HG03175 (cell line): Measurements from ENCODE around the gene C19orf25.
"Not testable (repeated sequence)": the region's sequence is repeated elsewhere in the genome, so short reads cannot be mapped to it uniquely, and the experiment has no call there.

ENCODE experiments used
- ATAC-seq: cut with Tn5 transposase; IDR thresholded peaks from one replicate; pipeline ENCODE4 v1.9.1; 2021; ENCODE audit warnings: mild to moderate bottlenecking, moderate library complexity; ENCODE audit not compliant: unreplicated experiment

Gene C19orf25

DNA sequence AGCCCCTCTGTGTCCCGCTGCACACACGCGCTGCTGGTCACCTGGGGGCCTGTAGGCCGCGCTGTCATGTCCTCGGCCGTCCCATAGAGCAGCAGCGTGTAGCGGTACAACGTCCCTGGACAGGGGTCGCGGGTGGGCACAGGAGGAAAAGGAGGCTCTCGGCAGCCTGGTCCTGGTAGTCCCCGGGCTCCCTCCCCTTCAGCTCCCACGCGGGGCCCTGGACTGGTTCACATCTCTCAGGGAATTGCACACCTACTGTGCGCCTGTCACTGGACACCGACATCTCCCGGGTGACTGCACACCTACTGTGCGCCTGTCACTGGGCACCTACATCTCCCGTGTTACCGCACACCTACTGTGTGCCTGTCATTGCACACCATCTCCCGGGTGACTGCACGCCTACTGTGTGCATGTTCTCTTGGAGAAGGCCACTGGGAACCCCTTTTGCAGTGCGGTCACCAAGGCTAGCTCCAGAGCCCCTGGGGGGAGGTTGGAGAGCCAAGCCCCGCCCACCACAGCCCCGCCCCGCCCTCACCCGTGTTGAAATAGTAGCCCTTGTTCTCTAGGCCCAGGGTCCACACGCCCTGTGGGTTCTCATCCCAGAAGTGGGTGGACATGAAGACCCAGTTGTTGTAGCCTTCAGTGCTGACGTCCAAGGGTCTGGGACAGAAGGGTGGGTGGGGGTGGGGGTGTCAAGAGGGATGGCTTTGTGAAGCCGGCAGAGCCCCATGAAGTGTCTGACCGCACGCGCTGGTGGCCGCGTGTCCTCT is 3.5 kb upstream of the C19orf25 start:
- ATAC-seq: no peak

DNA sequence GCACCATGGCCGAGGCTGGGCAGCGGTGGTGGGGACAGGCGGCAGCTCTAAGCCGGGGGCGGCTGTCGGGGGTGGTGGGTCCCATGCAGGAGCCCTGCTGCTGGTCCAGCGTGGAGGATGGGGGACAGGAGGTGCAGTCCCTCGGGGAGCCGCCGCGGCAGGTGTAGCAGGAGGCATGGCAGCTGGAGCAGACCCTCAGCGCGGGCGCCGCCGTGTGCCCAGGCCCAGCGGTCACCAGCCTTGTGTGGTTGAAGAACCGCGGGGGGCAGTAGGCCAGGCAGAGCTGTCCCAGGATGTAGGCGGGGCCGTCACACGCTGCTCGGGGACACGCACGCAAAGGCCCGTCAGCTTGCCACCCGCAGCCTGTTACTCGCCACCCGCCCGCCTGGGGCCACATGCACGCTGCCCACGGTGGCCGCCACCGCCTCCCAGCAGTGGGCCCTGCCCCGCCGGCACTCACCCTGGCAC is 2.9 kb upstream of the C19orf25 start:
- no peak for ATAC-seq

DNA sequence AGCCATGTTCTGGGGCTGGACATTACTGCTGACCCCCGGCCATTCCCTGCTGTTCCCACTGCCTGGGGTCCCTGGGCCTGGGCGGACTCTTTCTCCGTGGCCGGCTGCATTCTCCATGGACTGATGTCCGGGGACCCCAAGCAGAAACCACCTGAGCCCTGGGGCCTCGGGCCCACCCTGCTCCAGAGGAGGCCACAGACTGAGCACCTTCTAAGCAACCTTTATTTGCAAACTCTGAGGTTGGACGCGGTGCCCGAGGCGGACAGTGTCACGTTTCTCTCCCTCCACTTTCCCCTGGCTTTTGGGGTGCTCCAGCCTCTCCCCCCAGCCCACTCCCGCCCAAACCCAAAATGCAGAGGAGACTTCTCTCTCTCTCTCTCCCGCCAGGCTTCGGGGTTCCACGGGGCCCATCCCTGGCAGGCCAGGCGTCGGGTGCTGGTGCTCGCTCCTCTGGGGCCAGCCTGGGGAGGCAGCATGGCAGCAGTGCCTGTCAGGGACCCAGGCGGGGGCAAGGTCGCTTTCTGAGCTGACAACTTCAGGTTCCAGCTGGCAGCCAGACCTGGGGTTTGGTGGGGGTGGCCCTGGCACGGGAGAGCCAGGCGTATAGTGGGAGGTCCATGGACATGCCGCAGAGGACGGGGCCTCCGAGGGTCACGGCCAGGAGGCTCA is 2.3 kb upstream of the C19orf25 start:
- ATAC-seq: no peak

DNA sequence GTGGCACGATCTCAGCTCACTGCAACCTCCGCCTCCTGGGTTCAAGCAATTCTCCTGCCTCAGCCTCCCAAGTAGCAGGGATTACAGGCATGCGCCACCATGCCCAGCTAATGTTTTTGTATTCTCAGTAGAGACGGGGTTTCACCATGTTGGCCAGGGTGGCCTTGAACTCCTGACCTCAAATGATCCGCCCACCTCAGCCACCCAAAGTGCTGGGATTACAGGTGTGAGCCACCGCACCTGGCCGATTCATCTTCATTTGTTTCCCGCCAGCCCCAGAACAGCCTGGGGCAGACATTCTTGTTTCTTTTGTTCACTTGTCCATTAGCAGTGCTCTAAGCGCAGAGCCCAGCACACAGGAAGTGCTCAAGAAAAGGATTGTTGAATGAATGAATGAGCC is 2.0 kb downstream of the C19orf25 start:
- not testable (repeated sequence) for ATAC-seq

DNA sequence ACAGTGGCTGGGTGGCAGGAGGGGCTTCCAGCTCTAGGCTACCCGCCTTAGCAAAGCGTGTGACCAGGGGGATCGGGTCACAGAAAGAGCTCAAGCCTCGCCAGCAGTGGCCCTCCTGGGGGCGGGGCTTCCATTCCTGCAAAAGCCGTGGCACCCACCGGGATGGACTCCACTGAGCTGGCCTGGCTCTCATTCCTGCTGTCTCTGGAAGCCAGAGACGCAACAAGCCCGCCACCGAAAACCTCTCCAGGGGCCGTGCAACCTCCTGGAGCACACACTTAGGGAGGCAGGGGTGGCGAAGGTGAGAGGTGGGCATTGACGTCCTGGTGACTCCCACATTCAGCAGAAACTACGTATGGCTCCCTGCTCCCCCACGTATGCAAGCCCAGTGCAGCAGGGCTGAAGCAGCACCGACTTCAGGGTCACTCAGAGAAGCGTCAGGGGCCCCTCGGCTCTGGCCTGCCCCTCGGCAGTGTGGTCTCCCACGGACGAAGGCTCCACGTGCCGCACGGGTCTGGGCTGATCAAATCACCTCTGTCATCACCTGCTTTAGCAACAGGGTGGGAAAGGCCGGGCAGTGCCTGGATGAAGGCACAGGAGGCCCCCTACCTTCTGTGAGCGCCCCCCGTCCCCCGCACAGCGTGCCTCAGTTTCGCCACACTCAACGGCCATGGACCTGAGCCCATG is 3.1 kb downstream of the C19orf25 start:
- ATAC-seq: no peak

DNA sequence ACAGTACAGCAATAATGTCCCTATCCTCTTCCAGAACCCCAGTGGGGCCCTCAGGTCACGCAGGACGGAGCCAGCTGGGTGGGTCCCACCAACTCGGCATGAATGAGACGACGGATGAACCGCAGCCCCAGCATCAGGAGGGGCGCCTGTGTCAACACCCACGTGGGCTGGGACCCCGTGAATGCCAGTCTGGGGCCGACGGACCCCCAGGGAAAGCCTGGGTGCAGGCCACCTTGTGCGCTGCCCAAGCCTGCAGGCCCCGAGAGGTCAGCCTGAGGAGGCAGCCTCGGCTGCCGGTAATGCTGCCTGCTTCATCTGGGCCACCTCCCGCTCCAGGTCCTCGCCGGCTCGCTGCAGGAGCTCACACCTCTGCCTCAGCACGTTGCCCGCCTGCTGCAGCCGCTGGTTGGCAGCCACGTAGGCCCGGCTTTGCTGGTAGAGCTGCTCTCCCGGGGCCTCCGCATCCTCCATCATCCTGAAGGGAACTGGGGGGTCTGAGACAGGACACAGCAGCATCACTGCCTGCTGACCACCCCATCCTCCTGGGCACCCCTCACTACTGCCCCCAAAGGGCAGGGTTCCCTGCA is 4.2 kb downstream of the C19orf25 start:
- no peak for ATAC-seq

DNA sequence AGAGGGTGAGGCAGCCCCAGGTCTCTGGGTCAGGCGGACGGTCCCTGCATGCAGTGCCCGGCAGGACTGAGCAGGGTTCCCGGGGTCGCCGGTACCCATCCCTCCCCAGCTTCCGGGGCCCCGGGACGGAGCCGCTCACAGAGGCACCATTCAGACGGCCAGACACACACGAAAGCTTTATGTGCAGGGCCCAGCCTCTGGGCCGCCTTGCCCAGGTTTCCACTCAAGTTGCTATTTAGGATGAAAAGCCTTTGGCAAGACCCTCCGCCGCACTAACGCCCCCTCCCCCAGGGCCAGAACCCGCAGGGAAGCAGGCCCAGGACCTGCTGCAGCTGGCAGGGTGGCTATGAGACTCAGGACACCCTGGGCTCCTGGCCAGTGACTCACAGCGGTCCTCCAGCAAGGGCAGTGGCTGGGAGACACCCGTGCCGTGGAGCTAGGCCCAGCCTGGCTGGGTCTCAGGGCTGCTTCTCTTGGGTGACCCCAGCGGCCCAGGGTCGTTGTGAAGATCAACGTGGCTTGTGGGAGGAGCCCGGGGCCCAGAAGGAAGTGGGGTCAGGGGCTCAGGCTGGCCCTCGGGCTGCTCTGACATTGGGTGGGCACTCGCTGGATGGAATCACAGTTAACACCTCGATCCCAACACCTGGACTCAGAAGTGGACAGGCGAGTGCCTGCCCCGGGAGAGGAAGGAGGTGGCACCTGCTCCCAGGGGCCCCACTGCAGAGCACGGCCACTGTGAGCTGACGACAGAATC is 4.8 kb downstream of the C19orf25 start:
- no peak for ATAC-seq

DNA sequence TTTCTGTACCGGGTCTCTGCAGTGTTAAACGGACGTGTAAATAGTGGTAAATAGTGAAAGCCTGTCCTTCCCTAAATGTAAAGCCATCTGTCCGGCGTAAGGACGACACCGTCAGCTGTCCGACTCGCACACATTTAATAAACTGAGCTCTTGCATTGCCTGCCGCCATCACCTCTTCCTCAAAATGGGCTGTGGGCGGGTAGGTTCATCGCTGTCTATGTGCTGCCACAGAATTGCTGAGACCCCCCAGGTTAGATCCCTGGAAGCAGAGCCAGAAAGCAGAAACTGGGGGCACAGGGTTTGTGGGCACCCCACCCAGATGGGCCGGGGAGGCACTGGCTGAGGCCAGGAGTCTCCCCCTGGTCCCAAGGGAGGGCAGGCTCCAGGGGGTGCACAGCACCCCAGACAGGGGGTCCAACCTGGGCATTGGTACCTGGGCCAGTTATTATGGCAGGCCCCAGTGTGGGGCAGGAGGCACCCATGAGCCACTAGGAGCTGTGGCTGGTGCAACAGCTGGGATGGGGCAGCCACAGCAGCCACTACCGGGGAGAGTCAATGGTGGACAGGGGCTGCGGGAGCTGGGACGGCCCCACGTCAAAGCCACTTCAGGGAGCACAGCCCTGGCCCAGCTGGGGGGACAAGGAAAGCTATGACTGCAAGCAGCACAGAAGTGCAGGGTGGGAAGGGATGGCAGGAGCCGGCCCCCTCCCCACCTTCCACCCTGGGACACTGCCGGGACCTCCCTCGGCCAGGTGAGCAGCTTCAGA is 5.7 kb downstream of the C19orf25 start:
- ATAC-seq: no peak

DNA sequence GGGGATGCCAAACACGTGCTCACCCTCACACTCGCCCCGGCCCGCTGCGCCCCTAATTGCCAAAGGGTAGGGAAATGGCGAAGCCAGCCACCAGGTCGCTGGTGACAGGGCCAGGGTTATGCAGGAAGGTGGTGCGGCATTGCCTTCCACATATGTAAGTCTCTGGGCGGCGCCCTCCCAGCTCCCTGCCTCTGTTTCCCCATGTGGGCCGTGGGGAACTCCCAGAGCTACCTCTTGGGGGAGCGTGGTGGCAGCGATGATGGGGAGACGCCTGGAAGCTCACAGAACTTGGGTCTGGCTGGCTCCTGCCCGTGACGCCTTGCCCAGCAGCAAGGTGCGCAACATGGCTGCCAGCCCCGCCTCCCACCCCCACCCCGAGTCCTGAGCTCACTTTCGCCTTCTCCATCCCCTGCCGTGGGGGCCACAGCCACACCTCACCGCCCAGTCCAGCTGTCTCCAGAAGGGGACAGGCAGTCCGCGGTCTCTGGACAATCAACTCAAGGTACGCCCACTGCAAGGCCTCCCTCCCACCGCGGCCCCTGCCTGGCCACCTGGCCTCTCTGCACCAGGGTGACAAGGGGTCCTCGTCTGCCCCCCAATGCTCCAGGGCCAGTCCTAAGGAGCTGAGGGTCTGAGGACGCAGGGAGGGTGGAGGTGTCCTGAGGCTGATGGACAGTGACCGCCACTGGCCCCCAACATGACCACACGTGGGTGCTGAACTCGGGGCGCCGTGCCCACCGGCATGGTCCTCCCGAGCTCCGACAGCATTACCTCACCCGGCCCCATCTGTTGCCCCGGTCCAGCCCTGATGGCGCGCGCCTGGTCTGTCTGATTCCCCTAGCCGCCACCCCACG is 6.6 kb downstream of the C19orf25 start:
- no peak for ATAC-seq

DNA sequence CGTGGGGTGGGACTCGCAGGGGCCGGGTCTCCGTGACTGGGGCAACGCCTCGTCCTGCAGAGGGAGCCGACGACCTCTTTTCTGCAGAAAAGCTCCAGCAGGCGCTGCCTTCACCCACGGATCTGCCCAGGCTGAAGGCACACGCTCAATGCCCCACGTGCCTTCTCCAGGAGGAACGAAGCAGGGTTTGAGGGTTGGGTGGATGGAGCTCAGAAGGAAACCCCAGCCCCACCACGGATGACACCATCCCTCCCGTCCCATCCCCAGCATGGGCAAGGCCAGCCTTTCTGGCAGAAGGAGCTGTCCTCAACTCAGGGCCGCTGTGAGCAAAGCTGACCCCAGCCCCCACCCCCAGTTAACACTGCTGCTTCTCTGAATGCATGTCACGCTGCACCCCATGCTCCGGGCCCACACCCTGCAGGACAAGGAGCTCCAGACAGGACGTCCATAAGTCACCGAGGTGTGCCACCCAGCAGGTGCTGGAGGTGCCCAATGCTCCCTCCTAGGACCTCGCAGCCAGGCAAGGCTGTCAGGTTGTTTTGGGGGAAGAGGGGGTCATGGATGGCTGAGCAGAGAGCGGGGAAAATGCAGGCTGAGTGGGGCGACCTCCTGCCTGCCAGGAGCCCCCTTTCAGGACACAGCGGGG is 7.4 kb downstream of the C19orf25 start:
- ATAC-seq: no peak

DNA sequence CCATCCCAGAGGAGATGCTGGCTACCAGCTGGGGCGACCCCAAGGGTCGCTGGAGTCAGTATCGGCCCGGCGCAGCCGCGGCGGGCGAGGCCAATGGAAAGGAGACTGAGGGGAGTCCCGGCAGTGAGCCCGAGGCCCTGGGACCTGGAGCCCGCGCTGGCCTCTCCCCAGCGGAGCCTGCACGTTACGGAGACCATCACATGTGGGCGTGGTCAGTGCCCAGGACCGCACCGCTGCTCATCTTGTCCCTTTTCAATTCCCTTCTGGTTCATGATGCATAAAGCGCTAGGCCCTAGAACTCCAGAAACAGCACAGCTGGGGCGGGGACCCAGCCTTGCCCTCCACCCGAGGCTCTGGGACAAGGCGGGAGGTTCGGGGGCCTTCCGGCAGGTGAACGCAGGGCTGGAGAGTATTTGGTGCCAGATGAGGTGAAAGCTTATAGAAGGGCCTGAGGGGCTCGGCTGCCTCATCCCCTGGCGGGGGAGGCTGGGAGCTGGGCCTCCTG is 8.0 kb downstream of the C19orf25 start:
- ATAC-seq: no peak

DNA sequence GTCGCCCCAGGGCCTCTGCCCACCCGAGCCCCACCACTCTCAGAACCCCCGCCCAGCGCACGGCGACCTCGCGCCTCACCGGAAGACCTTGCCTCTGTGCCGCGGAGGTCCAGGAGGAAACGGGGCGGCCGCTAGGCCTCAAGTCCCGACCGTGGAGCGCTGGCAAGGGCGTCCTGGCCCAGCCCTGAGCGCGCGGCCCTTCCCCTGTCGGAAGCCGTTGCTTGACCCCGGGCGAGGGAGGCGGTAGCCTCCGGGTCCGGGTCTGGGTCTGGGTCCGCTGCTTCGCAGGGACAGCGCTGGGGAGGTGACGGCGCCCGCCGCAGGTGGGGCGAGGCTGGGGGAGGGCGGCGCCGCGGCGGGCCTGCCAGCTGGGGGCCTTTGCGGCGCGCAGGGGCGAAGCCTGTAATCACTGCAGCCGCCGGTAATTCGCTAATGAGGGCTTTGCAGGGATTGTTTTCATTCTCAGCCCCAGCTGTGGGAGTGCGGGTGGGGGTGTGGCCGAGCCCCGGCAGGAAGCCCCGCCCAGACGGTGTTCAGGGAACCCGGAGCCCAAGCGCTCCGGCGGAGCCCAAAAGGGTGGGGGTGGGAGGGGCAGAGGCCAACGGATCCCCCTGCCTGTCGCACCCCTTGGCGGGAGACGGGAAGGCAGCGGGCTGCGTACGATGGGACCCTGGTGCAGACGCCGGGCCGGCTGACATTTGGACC is 8.6 kb downstream of the C19orf25 start:
- ATAC-seq: no peak

DNA sequence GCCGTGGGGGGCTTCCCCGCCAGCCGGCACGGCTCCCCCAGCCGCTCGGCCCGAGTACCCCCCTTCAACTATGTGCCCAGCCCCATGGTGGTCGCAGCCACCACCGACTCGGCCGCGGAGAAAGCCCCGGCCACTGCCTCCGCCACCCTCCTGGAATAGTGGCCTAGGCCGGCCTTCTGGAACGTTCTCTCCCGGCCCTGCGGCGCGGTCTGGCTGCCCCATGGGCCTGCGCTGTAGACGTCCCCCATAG is 9.0 kb downstream of the C19orf25 start:
- no peak for ATAC-seq

DNA sequence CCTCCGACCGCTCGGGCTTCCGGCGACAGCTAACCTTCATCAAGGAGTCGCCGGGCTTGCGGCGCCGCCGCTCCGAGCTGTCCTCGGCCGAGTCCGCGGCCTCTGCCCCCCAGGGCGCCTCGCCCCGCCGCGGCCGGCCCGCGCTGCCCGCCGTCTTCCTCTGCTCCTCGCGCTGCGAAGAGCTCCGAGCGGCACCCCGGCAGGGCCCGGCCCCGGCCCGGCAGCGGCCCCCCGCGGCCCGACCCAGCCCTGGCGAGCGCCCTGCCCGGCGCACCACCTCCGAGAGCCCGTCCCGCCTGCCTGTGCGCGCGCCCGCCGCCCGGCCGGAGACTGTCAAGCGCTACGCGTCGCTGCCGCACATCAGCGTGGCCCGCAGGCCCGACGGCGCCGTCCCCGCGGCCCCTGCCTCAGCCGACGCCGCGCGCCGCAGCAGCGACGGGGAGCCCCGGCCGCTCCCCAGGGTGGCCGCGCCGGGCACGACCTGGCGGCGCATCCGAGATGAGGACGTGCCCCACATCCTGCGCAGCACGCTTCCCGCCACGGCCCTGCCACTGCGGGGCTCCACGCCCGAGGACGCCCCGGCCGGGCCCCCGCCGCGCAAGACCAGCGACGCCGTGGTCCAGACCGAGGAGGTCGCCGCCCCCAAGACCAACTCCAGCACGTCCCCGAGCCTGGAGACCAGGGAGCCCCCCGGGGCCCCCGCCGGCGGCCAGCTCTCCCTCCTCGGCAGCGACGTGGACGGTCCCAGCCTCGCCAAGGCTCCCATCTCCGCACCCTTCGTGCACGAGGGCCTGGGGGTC is 9.6 kb downstream of the C19orf25 start:
- ATAC-seq: no peak

DNA sequence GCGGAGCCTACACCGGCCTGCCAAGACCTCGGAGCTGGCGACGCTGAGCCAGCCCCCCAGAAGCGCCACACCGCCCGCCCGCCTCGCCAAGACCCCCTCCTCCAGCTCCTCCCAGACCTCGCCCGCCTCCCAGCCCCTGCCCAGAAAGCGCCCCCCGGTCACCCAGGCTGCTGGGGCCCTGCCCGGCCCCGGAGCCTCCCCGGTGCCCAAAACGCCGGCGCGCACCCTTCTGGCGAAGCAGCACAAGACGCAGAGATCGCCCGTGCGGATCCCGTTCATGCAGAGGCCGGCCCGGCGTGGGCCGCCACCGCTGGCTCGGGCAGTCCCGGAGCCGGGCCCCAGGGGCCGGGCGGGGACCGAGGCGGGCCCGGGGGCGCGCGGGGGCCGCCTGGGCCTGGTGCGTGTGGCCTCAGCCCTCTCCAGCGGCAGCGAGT is 10.2 kb downstream of the C19orf25 start:
- no peak for ATAC-seq

DNA sequence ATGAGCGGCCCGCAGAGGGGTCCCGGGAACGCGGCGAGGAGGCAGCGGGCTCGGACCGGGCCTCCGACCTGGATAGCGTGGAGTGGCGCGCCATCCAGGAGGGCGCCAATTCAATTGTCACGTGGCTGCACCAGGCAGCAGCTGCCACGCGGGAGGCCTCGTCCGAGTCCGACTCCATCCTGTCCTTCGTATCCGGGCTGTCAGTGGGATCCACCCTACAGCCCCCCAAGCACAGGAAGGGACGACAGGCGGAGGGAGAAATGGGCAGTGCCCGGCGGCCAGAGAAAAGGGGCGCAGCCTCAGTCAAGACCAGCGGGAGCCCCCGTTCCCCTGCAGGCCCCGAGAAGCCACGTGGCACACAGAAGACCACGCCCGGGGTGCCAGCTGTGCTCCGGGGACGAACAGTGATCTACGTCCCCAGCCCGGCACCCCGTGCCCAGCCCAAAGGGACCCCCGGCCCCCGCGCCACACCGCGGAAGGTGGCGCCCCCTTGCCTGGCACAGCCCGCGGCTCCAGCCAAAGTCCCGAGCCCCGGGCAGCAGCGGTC is 10.7 kb downstream of the C19orf25 start:
- ATAC-seq: no peak
